Suprapubic skin (tissue), 4 donors: ENCODE results near the gene RYR1. TPM values are rescaled to one million over a fixed set of nuclear protein-coding genes. Genes with fewer than 3 reads are reported as not detected.
"Not testable (repeated sequence)": the region's sequence is repeated elsewhere in the genome, so short reads cannot be mapped to it uniquely, and the experiment has no call there.

Experiments
- DNase-seq, 2 donors: peaks; one replicate each; pipeline ENCODE4 v3.0.0-alpha.2; 2019; ENCODE audit warnings: low spot score in 2 of 2
- H3K27ac ChIP-seq: fragments of 200-600 bp; sonication (generic); one replicate; pipeline ENCODE4 v1.5.1; 2019
- H3K27me3 ChIP-seq: fragments of 200-600 bp; sonication (generic); one replicate; pipeline ENCODE4 v1.5.1; 2019
- H3K36me3 ChIP-seq: fragments of 200-600 bp; sonication (generic); one replicate; pipeline ENCODE4 v1.5.1; 2019
- H3K4me1 ChIP-seq: fragments of 200-600 bp; sonication (generic); one replicate; pipeline ENCODE4 v1.5.1; 2019
- H3K4me3 ChIP-seq: fragments of 200-600 bp; sonication (generic); one replicate; pipeline ENCODE4 v1.5.1; 2019; ENCODE audit warnings: mild to moderate bottlenecking
- H3K9me3 ChIP-seq: fragments of 200-600 bp; sonication (generic); one replicate; pipeline ENCODE4 v1.5.1; 2019
- CTCF ChIP-seq, 2 donors: fragments of 200-600 bp in 1 of 2; fragments of 450-650 bp in 1 of 2; sonication (generic) in 1 of 2; IDR thresholded peaks; one replicate each; pipeline ENCODE4 v1.5.1; 2016 to 2019; ENCODE audit warnings: antibody characterized with exemption in 2 of 2, mild to moderate bottlenecking in 1 of 2, moderate library complexity in 1 of 2
- EP300 ChIP-seq: sonication (generic); formaldehyde crosslinking; IDR thresholded peaks from one replicate; pipeline ENCODE4 v1.6.1; 2017; ENCODE audit warnings: antibody characterized with exemption
- POLR2A ChIP-seq, 2 donors: fragments of 450-650 bp; IDR thresholded peaks; one replicate each; pipeline ENCODE4 v1.6.1; 2017; ENCODE audit warnings: antibody characterized with exemption in 2 of 2, mild to moderate bottlenecking in 2 of 2, moderate library complexity in 2 of 2
- POLR2AphosphoS5 ChIP-seq, 3 donors: sonication (generic); formaldehyde crosslinking; IDR thresholded peaks; one replicate each; pipeline ENCODE4 v1.6.1; 2017; ENCODE audit warnings: antibody characterized with exemption in 3 of 3
- WGBS: methylation state at CpG from one replicate; pipeline ENCODE4 v1.1.5; 2018; 5-methylcytosine and 5-hydroxymethylcytosine counted together
- total RNA-seq, 4 donors: library from RNA; depleted of rRNA; stranded (reverse); fragments of >200 nt; gene quantifications; one replicate each; pipeline ENCODE4 v1.1.0, GENCODE V29; 2016

The RYR1 gene
- total RNA-seq, 4 donors from 2014 or later = 8.4 to 26.1 (median 13.1) TPM

GRCh38 chr19:38422438-38422837, 11.1 kb upstream of the RYR1 start:
- no peak for DNase-seq
- Histone ChIP-seq H3K9me3 (no peaks in the 10 kb centered on the region), H3K27me3 (peaks cover 20% of the 10 kb centered on the region), H3K4me3 (no peak overlapping the region), H3K4me1 (peaks cover 13% of the 10 kb centered on the region), H3K36me3 (no peaks in the 10 kb centered on the region), H3K27ac (no peak overlapping the region)
- WGBS = 90% methylated on average over 6 of the region's 7 CpGs
- TF ChIP-seq POLR2A (IDR thresholded peaks at IDR 0.05) (no peak), CTCF (IDR thresholded peaks at IDR 0.05) (no peak), EP300 (no peak), POLR2AphosphoS5 (IDR thresholded peaks at IDR 0.05) (no peak)

- Histone ChIP-seq H3K27me3 (peaks cover 20% of the 10 kb centered on the region), H3K4me3 (no peak overlapping the region), H3K4me1 (no peaks in the 10 kb centered on the region), H3K9me3 (no peaks in the 10 kb centered on the region), H3K36me3 (no peaks in the 10 kb centered on the region), H3K27ac (no peak overlapping the region)
- no peak for DNase-seq
- TF ChIP-seq EP300 (no peak), CTCF (IDR thresholded peaks at IDR 0.05) (no peak), POLR2A (IDR thresholded peaks at IDR 0.05) (no peak), POLR2AphosphoS5 (IDR thresholded peaks at IDR 0.05) (no peak)
- 89% methylated on average over 4 of the region's 5 CpGs for WGBS
Observed at GRCh38 chr19:38424272-38424671, 9.2 kb upstream of the RYR1 start.

- peak overlapping the region; percentile 40 for H3K4me3 ChIP-seq
- WGBS = 59% methylated on average over 6 of the region's 7 CpGs
- H3K36me3 ChIP-seq = no peaks in the 10 kb centered on the region
- no peak for DNase-seq
- no peak overlapping the region for H3K27ac ChIP-seq
- H3K9me3 ChIP-seq = no peaks in the 10 kb centered on the region
- H3K27me3 ChIP-seq = peaks cover 14% of the 10 kb centered on the region
- no peaks in the 10 kb centered on the region for H3K4me1 ChIP-seq
- no peak for TF ChIP-seq POLR2A (IDR thresholded peaks at IDR 0.05)
- TF ChIP-seq POLR2AphosphoS5 (IDR thresholded peaks at IDR 0.05) = no peak
- no peak for TF ChIP-seq CTCF (IDR thresholded peaks at IDR 0.05)
- no peak for TF ChIP-seq EP300
Observed at GRCh38 chr19:38425222-38425809, 8.2 kb upstream of the RYR1 start.

GRCh38 chr19:38425810-38426466, 7.6 kb upstream of the RYR1 start, which contains the start of gene RASGRP4:
Gene RASGRP4, minus strand, starts transcription at chr19:38426219. Its CDS starts 128 bp downstream, at chr19:38426091.
- H3K36me3 ChIP-seq = no peaks in the 10 kb centered on the region
- H3K27me3 ChIP-seq = peaks cover 14% of the 10 kb centered on the region
- peak within 1 kb of the TSS; percentile 40 for H3K4me3 ChIP-seq
- H3K9me3 ChIP-seq = no peaks in the 10 kb centered on the region
- H3K27ac ChIP-seq = no peak within 1 kb of the TSS
- TF ChIP-seq POLR2AphosphoS5 (IDR thresholded peaks at IDR 0.05) = no peak
- WGBS = 31% methylated on average over 13 of the region's 20 CpGs
- no peaks in the 10 kb centered on the region for H3K4me1 ChIP-seq
- no peak for DNase-seq

- WGBS = 64% methylated on average over 16 of the region's 17 CpGs
- not testable (repeated sequence) for H3K4me1 ChIP-seq, H3K9me3 ChIP-seq, H3K27ac ChIP-seq, H3K36me3 ChIP-seq, DNase-seq, H3K4me3 ChIP-seq
- peaks cover 14% of the 10 kb centered on the region for H3K27me3 ChIP-seq
Observed at GRCh38 chr19:38427035-38427677, 6.3 kb upstream of the RYR1 start.

GRCh38 chr19:38429055-38429810, 4.3 kb upstream of the RYR1 start:
- Histone ChIP-seq H3K27me3 (peaks cover 28% of the 10 kb centered on the region), H3K9me3 (no peaks in the 10 kb centered on the region), H3K4me3 (no peak overlapping the region), H3K27ac (no peak overlapping the region), H3K4me1 (peaks cover 3% of the 10 kb centered on the region), H3K36me3 (no peaks in the 10 kb centered on the region)
- 51% methylated on average over 14 of the region's 14 CpGs for WGBS
- no peak for TF ChIP-seq POLR2AphosphoS5 (IDR thresholded peaks at IDR 0.05)
- TF ChIP-seq CTCF (IDR thresholded peaks at IDR 0.05) = no peak
- no peak for TF ChIP-seq EP300
- no peak for TF ChIP-seq POLR2A (IDR thresholded peaks at IDR 0.05)
- no peak for DNase-seq
